H9 (cell line): Measurements from ENCODE around the gene ERP29. TPM values are rescaled to one million over a fixed set of nuclear protein-coding genes. Genes with fewer than 3 reads are reported as not detected.

Experiments
- DNase-seq: peaks from one replicate; pipeline ENCODE4 v3.0.0-alpha.2; 2017
- H2AFZ ChIP-seq: one replicate; pipeline ENCODE4 v1.6.1; 2013; ENCODE audit warnings: mild to moderate bottlenecking, low read length, control low read depth, moderate library complexity
- H2AK5ac ChIP-seq: 2 replicates; pipeline ENCODE4 v1.6.1; 2013; ENCODE audit warnings: low read length, control low read depth, mixed read lengths; ENCODE audit not compliant: insufficient read length
- H2BK120ac ChIP-seq: one replicate; pipeline ENCODE4 v1.6.1; 2013; ENCODE audit warnings: low read depth, mild to moderate bottlenecking, low read length, control low read depth, inconsistent platforms; ENCODE audit not compliant: poor library complexity, severe bottlenecking
- H2BK12ac ChIP-seq: 2 replicates; pipeline ENCODE4 v1.6.1; 2013; ENCODE audit warnings: low read length, control low read depth, mixed read lengths, low read depth; ENCODE audit not compliant: insufficient read length
- H2BK15ac ChIP-seq: 2 replicates; pipeline ENCODE4 v1.6.1; 2013; ENCODE audit warnings: low read depth, low read length, control low read depth
- H2BK20ac ChIP-seq: one replicate; pipeline ENCODE4 v1.6.1; 2013; ENCODE audit warnings: low read depth, mild to moderate bottlenecking, low read length, control low read depth, inconsistent platforms; ENCODE audit not compliant: poor library complexity, severe bottlenecking
- H2BK5ac ChIP-seq: 2 replicates; pipeline ENCODE4 v1.6.1; 2013; ENCODE audit warnings: low read length, control low read depth, mixed read lengths; ENCODE audit not compliant: insufficient read length
- H3K14ac ChIP-seq: 2 replicates; pipeline ENCODE4 v1.6.1; 2013; ENCODE audit warnings: low read length, control low read depth; ENCODE audit not compliant: insufficient read depth
- H3K18ac ChIP-seq: 2 replicates; pipeline ENCODE4 v1.6.1; 2013; ENCODE audit warnings: low read depth, mild to moderate bottlenecking, mixed read lengths, low read length, control low read depth; ENCODE audit not compliant: insufficient read length
- H3K23ac ChIP-seq: 2 replicates; pipeline ENCODE4 v1.6.1; 2013; ENCODE audit warnings: low read length, control low read depth, mixed read lengths, low read depth; ENCODE audit not compliant: insufficient read length
- H3K23me2 ChIP-seq: 2 replicates; pipeline ENCODE4 v1.6.1; 2013; ENCODE audit warnings: low read depth, mild to moderate bottlenecking, mixed read lengths, low read length, control low read depth; ENCODE audit not compliant: insufficient read length, poor library complexity, severe bottlenecking
- H3K27ac ChIP-seq: 2 replicates; pipeline ENCODE4 v1.5.1; 2013; ENCODE audit warnings: low read length, control low read depth, mixed read lengths, low read depth; ENCODE audit not compliant: insufficient read length
- H3K27me3 ChIP-seq: 2 replicates; pipeline ENCODE4 v1.6.1; 2013; ENCODE audit warnings: low read length, control low read depth, inconsistent platforms; ENCODE audit not compliant: insufficient read depth
- H3K4ac ChIP-seq: 2 replicates; pipeline ENCODE4 v1.6.1; 2013; ENCODE audit warnings: low read depth, mild to moderate bottlenecking, control low read depth, inconsistent platforms, low read length, moderate library complexity
- H3K4me1 ChIP-seq: 2 replicates; pipeline ENCODE4 v1.6.1; 2013; ENCODE audit warnings: low read length, control low read depth, inconsistent platforms; ENCODE audit not compliant: insufficient read depth
- H3K4me2 ChIP-seq: 2 replicates; pipeline ENCODE4 v1.6.1; 2013; ENCODE audit warnings: low read length, control low read depth, mixed read lengths; ENCODE audit not compliant: insufficient read length, insufficient read depth
- H3K56ac ChIP-seq: 2 replicates; pipeline ENCODE4 v1.6.1; 2013; ENCODE audit warnings: low read depth, mild to moderate bottlenecking, mixed read lengths, low read length, control low read depth; ENCODE audit not compliant: insufficient read length
- H3K79me1 ChIP-seq: 2 replicates; pipeline ENCODE4 v1.6.1; 2013; ENCODE audit warnings: low read depth, mild to moderate bottlenecking, moderate library complexity, low read length, control low read depth, inconsistent platforms; ENCODE audit not compliant: insufficient read depth, poor library complexity, severe bottlenecking
- H3K79me2 ChIP-seq: 2 replicates; pipeline ENCODE4 v1.6.1; 2013; ENCODE audit warnings: low read length, control low read depth, inconsistent platforms; ENCODE audit not compliant: insufficient read depth
- H3K9ac ChIP-seq: 2 replicates; pipeline ENCODE4 v1.6.1; 2013; ENCODE audit warnings: low read length, control low read depth, mixed read lengths; ENCODE audit not compliant: insufficient read length; ENCODE audit errors: extremely low read depth
- H3K9me3 ChIP-seq: one replicate; pipeline ENCODE4 v1.6.1; 2013; ENCODE audit warnings: low read depth, low read length, inconsistent platforms; ENCODE audit not compliant: control insufficient read depth
- H3T11ph ChIP-seq: one replicate; pipeline ENCODE4 v1.6.1; 2013; ENCODE audit warnings: mild to moderate bottlenecking, low read length, control low read depth, inconsistent platforms
- H4K20me1 ChIP-seq: one replicate; pipeline ENCODE4 v1.6.1; 2013; ENCODE audit not compliant: control insufficient read depth, insufficient read length, insufficient read depth
- H4K5ac ChIP-seq: 2 replicates; pipeline ENCODE4 v1.6.1; 2013; ENCODE audit warnings: low read depth, mild to moderate bottlenecking, mixed read lengths, low read length, control low read depth; ENCODE audit not compliant: insufficient read length
- H4K8ac ChIP-seq: replicated peaks from 2 replicates; pipeline ENCODE4 v1.6.1; 2013; ENCODE audit warnings: low read length, control low read depth, mixed read lengths, low read depth; ENCODE audit not compliant: insufficient read length
- H4K91ac ChIP-seq: 2 replicates; pipeline ENCODE4 v1.6.1; 2013; ENCODE audit warnings: low read depth, mild to moderate bottlenecking, moderate library complexity, mixed read lengths, low read length, control low read depth; ENCODE audit not compliant: insufficient read length
- H3K27ac Mint-ChIP-seq, 3 experiments: 2 replicates in 2 of 3; 3 replicates in 1 of 3; pipeline ENCODE4 v1.8.0; 2020 to 2021; ENCODE audit warnings: mixed read lengths in 3 of 3, mild to moderate bottlenecking in 1 of 3, moderate library complexity in 1 of 3
- H3K27me3 Mint-ChIP-seq: 2 replicates; pipeline ENCODE4 v1.8.0; 2021; ENCODE audit warnings: low read depth, mild to moderate bottlenecking, moderate library complexity, mixed read lengths
- H3K36me3 Mint-ChIP-seq, 3 experiments: 2 replicates in 2 of 3; 3 replicates in 1 of 3; pipeline ENCODE4 v1.8.0; 2020 to 2021; ENCODE audit warnings: low read depth in 3 of 3, mixed read lengths in 3 of 3; ENCODE audit not compliant: insufficient read depth in 1 of 3
- H3K4me1 Mint-ChIP-seq, 2 experiments: 2 replicates each; pipeline ENCODE4 v1.8.0; 2020; ENCODE audit warnings: mixed read lengths in 2 of 2
- H3K4me3 Mint-ChIP-seq, 2 experiments: 2 replicates in 1 of 2; 3 replicates in 1 of 2; pipeline ENCODE4 v1.8.0; 2020 to 2021; ENCODE audit warnings: mild to moderate bottlenecking in 2 of 2, mixed read lengths in 2 of 2, moderate library complexity in 1 of 2
- H3K9me3 Mint-ChIP-seq, 2 experiments: 2 replicates in 1 of 2; 3 replicates in 1 of 2; pipeline ENCODE4 v1.8.0; 2020; ENCODE audit warnings: mild to moderate bottlenecking in 2 of 2, mixed read lengths in 2 of 2, moderate library complexity in 1 of 2
- CTCF ChIP-seq: fragments of 200-600 bp; sonication (generic); conservative IDR thresholded peaks from 3 replicates; pipeline ENCODE4 v1.8.0; 2021; ENCODE audit warnings: antibody characterized with exemption, mild to moderate bottlenecking
- whole genome bisulfite sequencing: extraction: QIAGEN DNeasy Blood & Tissue Kit; methylation state at CpG from one replicate; pipeline ENCODE4 v1.1.7; 2013; ENCODE audit warnings: missing lambda C conversion rate, low lambda C conversion rate, mixed read lengths; ENCODE audit not compliant: insufficient read length; ENCODE audit errors: extremely low coverage; 5-methylcytosine and 5-hydroxymethylcytosine counted together
- total RNA-seq: library from RNA; stranded (reverse); gene quantifications from 2 replicates; pipeline ENCODE4 v1.2.1, GENCODE V29; 2021

The ERP29 gene
- total RNA-seq, 1 experiment from 2014 or later, result 160 TPM

- no peak for DNase-seq
- Histone ChIP-seq H3K14ac (no peak overlapping the region), H3K23me2 (no peaks in the 10 kb centered on the region), H3T11ph (no peak overlapping the region), H4K8ac (no peak overlapping the region), H3K23ac (no peak overlapping the region), H3K56ac (no peak overlapping the region), H4K91ac (no peak overlapping the region), H2BK12ac (no peak overlapping the region), H3K9me3 (no peaks in the 10 kb centered on the region), H3K4me2 (no peak overlapping the region), H4K20me1 (no peaks in the 10 kb centered on the region), H2AK5ac (no peak overlapping the region), H3K79me1 (no peaks in the 10 kb centered on the region), H3K18ac (no peak overlapping the region), H3K79me2 (no peaks in the 10 kb centered on the region), H2BK5ac (no peak overlapping the region), H2BK20ac (no peak overlapping the region), H3K4ac (no peak overlapping the region), H2BK120ac (no peak overlapping the region), H4K5ac (no peak overlapping the region), H2BK15ac (no peak overlapping the region), H3K4me1 (no peaks in the 10 kb centered on the region), H3K9ac (no peak overlapping the region), H2AFZ (no peak overlapping the region), H3K27me3 (no peaks in the 10 kb centered on the region), H3K27ac (no peak overlapping the region)
- no peaks in the 10 kb centered on the region for H3K27me3 Mint-ChIP-seq
- H3K4me3 Mint-ChIP-seq, result no peak overlapping the region
- H3K36me3 Mint-ChIP-seq, result peaks cover 38 to 86% (median 66%) of the 10 kb centered on the region in 3 experiments
- TF ChIP-seq CTCF, result no peak
- no peak overlapping the region for H3K27ac Mint-ChIP-seq
- no peaks in the 10 kb centered on the region for H3K4me1 Mint-ChIP-seq
- no peaks in the 10 kb centered on the region for H3K9me3 Mint-ChIP-seq
- no CpG with 5 or more reads among the region's 2 CpGs for WGBS
These were observed 50.0 kb downstream of the ERP29 start for GRCh38 chr12:112063273-112063672.
